Left ventricle myocardium superior (tissue), 1 donor: ENCODE data around the gene RADIL. TPM values are rescaled to one million over a fixed set of nuclear protein-coding genes. Genes with fewer than 3 reads are reported as not detected.

Experiments used
- ATAC-seq: fragments of 200-7000 bp; cut with Tn5 transposase; one replicate; pipeline ENCODE4 v1.9.1; 2020; ENCODE audit warnings: mild to moderate bottlenecking, moderate library complexity
- DNase-seq: peaks from one replicate; pipeline ENCODE4 v3.0.0-alpha.2; 2020
- intact Hi-C: fragments of 100-400 bp; cut with micrococcal nuclease; formaldehyde crosslinking; loops from one replicate; pipeline ENCODE4 v1.11.0; 2022
- total RNA-seq: library from RNA; stranded (reverse); fragmentation: NEBNext Ultra II Directional; extraction: Animal tissue kit (Norgen Biotek cat#: 25700); gene quantifications from one replicate; pipeline ENCODE4 v1.2.1, GENCODE V29; 2021
- donor health status: DM: no; HTN: yes; CAD: no; lungs with severe emphysema.

RADIL gene
- total RNA-seq, 1 donor from 2014 or later: 2.8 TPM

DNA sequence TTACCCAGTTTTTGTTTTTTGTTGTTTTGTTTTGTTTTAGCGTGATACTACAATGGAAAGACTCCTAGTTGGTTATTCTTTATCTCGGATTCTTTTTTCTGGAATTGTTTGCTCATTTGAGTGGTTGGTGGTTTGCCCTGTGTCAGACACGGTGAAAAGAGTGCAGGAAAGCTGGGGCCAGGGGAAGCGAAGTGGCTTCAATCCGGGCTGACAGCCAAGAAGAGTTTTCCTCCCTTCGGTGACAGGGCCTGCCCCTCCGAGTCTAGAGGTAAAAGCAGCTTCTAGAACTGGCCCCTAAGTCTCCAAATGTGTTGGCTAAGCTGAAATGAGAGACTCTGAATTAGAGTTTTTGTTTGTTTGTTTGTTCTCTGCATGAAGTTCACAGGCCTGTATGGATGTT is 113.8 kb downstream of the RADIL start:
- DNase-seq: no peak
- intact Hi-C loops: no loop called here
- peak; percentile 10 for ATAC-seq

DNA sequence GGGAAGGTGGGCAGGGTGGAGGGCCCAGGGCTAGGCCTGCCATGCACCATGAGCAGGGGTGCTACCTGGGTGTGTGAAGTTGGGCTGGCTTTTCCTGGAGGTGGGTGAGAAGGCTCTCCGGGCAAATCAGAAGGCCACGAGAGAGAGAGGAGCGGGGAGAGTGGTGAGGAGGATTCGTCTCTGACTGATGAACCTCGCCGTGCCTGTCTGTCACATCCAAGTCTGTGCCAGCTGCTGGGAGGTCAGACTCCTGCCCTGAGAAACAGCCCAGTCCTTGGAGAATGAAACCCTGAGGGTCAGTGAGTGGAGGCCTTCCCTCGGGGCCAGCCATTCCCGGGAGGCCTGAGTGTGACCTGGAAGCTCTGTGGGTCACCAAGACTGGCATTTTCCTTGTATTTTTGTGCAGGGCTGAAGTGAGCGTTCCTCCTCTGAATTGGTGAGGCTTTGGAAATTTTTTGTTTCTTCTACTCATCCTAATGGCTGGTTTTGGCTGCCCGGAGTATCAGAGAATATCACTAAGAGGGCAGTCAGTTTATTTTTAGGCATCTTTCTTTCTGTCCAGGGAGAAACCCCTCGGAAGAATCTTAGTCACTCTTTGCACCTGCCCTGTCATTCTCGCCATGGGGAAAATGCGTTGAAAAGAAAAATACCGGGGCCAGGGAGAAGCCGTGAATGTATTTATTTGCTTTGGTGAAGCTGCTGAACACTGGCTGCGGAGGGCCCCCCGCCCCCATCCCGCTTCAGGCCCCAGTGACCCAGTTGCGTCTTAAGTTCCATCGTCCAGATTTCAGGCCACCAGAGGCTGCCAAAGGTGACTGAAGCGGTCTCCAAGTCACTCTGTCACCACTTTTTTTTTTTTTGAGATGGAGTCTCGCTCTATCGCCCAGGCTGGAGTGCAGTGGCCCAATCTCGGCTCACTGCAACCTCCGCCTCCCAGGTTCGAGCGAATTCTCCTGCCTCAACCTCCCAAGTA is 114.6 kb downstream of the RADIL start:
- ATAC-seq: no peak
- no peak for DNase-seq
- intact Hi-C loops: no loop called here

DNA sequence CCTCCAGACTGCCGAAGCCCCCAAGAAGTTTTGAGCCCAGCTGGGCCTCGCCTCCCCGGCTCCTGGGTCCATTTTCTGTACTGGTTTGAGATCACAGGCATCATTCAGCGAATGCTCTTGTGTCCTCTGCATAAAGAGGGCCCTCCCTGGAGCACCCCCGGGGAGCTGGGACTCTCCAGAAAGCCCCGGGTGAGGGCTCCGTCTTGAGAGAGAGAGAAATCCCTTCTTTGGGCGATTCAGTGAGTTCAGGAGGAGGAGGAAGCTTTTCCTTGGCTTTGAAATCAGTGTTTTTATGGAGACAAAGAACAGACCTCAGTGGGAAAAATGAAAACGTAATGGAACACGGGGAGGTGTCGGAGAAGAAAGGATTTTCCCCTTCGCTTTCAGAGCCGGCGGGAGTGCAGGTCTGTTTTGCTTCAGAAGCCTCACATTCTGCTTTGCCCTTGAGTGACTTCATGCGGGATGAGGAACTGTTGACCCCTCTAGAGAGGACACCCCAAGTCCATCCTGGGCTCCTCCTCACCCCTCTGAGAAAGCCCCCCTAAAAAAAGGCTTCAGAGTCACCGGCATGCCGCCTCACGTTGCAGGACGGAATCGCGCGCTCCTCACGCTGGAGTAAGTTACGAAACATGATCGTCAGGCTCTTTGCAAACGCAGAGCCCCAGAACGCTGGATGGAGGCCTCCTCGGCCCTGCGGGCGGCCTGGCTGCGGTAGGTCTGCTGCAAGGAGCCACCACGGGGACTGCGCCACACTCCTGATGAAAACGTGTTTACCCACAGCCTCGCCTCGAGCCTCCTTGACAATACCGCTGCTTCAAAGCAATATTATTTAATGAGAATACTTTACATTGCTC is 116.6 kb downstream of the RADIL start:
- DNase-seq: no peak

DNA sequence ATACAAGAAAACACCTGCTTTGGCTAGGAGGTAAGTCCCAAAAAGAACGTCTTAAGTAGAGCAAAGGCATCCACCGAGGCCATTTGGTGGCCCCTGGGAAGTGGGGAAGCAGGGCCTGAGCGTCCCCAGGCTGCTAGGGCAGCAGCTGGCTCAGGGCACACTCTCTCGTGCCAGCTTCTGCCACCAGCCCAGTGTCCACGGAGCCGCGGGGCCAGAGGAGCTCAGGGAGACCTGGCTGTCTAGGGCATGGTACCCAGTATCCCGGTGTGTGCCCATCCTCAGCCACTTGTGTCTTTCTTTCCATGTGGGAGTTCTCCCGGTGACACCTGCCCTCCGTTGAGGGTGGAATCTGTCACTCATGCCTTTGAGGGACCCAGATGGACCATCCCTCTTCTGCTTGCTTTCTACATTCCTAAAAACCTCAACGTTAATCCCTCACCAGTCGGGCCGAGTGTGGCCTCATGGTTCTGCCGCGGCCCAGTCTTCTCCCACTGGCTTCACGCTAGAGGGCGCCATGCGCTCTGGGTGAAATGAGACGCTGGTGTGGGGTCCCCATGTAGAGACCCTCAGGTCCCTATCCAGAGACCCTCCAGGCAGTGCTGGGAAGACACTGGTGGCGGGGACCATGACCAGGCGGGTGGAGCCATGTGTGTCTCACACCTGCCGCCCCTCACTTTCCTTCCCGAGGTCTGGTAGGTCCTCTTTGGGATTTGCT is 117.6 kb downstream of the RADIL start:
- DNase-seq (peak; percentile 33), ATAC-seq (no peak)
- intact Hi-C loops: no loop called here

More for the DNA sequence above, 116.6 kb downstream of the RADIL start:
- ATAC-seq: no peak
- intact Hi-C loops: no loop called here

DNA sequence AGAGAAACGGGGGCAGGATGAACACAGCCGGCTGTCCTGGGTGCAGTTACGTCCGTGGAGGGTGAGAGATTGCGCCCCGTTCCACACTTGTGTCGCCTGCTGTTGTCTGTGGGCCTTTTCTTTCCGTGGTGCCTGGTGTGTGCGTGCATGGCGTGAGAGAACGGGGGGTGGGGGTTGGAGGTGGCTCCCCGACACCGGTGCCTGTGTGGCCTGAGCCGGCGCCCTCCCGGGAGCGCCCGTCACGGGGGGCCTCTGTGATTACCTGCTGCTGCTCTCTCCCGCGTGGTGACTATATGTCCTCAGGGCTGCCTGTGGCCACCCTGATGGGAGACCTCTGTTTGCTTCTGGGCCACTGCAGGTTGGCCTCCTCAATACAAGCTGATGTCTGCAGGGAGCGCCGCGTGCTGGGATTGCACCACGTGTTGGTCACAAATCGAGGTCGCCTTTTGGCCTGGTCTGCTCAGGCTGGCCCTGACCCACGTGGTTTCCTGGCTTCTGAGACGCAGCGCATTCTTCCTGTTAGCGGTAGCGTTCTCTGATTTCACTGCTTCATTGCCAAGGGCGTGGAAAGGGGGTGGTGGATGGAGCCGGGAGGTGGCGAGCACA is 119.0 kb downstream of the RADIL start:
- intact Hi-C loops: no loop called here
- DNase-seq (peak; percentile 30), ATAC-seq (no peak)

DNA sequence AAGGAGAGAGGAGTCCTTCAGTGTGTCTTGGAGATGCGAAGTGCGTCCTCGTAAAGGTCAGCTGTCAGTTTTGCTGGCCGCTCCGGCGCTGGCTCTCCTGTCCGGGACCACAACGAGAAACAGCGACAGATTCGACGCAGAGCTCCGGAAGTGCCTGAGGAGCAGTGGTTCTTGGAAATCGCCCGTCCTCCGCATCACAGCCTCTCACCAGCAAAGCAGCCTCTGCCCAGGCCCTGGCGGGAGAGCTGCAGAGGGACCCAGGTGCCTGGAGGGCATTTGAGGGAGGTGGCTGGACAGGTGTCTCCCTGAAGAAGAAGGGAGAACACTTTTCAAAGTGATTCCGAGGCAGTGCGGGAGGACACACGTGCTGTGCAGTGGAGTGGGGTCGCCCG is 119.7 kb downstream of the RADIL start:
- ATAC-seq (no peak), DNase-seq (peak; percentile 20)
- intact Hi-C loops: no loop called here

DNA sequence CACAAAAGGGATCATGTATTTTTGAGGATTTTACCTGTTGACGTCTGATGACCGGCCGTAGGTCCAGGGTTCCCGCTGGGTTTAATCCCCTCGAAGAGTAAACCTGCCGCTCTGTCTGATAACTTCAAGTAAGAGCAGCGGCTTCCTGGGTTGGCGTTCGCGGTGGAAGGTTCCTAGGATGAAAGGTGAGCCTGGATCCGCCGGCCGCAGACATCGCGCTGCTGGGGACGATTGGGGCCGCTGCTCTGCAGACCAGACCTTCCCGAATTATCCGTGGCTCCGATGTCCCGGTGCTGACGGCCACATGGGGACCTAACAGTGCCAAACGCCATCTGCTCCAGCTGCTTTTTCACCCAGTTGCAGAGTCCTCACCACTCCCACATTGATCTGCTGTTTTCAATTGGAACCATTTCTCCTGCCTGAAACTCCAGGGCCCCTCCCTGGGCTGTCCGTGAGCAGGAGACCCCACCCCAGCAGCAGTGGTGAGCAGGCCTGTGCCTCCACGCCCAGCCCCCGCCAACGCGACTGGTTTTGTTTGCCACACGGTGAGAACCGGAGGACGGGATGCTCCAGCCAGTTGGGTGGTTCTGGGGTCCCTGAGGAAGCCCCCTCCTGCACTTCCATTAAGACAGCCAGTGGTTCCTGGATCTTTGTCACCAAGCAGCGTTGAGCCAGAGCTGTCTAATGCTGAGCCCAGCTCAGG is 120.3 kb downstream of the RADIL start:
- intact Hi-C loops: no loop called here
- DNase-seq: peak; percentile 30
- ATAC-seq: no peak

DNA sequence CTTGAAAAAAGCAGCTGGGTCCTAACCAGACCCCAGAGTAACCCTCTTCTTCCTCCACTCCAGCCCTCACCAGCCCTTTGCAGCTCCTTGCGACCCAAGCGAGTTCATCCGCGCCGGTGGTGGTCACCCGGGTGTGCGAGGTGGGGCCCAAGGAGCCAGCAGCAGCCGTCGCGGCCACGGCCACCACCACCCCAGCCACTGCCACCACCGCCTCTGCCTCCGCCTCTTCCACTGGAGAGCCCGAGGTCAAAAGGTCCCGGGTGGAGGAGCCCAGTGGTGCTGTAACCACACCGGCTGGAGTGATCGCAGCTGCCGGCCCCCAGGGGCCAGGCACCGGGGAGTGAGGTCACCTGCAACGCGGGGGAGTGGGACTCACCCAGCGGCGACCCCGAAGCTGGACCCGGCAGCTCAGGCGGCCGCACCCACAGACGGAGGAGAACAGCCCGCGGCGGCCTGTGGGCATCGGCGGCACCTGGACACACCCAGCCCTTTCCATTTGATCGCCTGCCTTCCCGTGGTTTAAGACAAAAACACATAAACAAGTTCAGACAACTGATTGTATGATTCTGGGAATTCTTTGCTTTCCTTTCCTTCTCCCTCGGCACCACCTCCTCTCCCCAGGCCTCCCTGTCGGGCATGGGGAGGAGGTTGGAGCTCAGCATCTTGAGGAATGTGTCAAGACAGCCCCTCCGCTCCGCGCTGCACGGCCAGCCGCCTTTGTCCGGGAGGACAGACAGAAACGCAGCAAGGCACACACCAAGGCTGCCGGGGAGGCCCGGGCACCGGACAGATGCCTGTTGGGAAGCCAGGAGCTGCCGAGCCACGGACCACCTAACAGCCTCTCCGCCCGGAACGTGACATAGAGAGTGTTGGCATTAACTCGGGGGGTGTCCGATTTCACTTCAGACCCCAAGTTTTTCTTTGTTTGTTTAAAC is 121.1 kb downstream of the RADIL start:
- DNase-seq (peak; percentile 27), ATAC-seq (no peak)
- intact Hi-C loops: no loop called here

DNA sequence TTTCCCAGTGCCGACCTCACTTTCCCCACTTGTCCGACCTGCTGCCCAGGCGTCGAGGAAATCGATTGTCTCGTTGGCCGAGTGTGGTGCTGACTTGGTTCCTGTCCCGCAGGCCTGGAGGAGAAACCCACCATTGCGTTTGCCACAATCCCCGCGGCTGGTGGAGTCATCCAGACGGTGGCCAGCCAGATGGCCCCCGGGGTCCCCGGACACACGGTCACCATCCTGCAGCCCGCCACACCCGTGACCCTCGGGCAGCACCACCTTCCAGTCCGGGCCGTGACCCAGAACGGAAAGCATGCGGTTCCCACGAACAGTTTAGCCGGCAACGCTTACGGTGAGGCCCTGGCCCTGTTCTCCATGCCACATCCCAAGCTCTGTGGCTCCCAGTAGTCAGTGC is 122.6 kb downstream of the RADIL start:
- intact Hi-C loops: no loop called here
- DNase-seq (no peak), ATAC-seq (no peak)

DNA sequence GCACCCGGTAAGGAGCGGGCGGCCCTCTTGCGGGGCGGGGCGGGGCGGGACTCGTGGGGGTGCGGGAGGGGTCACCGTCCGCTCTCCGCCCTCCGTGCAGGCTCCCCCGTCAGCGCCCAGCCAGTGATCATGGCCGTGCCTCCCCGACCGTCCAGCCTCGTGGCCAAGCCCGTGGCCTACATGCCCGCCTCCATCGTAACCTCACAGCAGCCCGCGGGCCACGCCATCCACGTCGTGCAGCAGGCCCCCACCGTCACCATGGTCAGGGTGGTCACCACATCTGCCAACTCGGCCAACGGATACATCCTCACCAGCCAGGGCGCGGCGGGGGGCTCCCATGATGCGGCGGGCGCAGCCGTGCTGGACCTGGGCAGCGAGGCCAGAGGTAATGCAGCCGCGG is 124.3 kb downstream of the RADIL start:
- intact Hi-C loops: no loop called here
- DNase-seq (no peak), ATAC-seq (no peak)

DNA sequence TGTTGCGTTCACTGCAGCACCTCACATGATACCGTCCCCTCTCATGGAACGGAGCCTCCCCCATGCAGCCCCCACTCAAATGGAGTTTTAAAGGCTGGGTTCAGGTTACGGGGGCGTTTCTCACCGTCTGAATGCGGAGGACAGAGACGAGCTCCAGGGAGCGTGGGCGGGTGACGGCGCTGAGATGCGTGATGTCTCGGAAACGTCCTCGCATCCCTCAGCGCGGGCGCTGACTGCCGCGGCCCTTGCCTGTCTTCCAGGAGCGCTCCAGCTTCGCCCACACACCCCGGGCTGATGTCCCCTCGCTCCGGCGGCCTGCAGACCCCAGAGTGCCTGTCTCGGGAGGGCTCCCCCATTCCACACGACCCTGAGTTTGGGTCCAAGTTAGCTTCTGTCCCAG is 124.7 kb downstream of the RADIL start:
- intact Hi-C loops: no loop called here
- no peak for DNase-seq
- ATAC-seq: no peak

DNA sequence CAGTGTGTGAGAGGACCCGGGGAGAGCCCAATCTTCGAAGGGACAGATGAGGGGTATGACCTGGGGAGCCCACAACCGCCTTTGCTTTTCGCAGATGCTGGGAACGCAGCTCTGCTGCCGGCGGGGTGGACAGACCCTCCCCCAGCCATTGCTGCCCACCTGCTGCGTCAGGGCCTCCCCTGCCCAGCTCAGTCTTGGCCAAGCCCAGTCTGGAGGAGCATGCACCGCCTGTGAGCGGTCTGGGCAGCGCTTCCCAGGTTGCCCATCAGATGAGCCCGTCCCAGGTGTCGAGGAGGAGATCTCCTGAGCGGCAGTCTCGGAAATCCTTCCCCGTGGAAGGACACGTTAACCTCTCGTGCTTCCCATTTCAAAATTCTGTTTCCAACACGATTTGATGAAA is 125.4 kb downstream of the RADIL start:
- intact Hi-C loops: no loop called here
- no peak for DNase-seq
- ATAC-seq: no peak

DNA sequence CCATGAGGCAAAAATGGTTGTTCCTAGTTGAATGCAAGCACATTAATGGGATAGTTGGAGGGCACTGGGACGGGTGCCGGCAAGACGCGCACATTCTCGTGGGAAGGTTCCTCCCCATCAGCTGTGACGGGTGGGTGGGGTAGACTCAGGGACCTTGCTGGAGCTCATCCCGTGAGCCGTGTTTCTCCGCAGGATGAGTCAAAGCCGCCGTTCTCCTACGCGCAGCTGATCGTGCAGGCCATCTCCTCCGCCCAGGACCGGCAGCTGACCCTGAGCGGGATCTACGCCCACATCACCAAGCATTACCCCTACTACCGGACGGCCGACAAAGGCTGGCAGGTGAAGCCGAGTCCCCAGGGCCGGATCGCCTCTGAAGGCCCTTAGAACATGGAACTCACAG is 128.5 kb downstream of the RADIL start:
- ATAC-seq (no peak), DNase-seq (no peak)
- intact Hi-C loops: no loop called here

DNA sequence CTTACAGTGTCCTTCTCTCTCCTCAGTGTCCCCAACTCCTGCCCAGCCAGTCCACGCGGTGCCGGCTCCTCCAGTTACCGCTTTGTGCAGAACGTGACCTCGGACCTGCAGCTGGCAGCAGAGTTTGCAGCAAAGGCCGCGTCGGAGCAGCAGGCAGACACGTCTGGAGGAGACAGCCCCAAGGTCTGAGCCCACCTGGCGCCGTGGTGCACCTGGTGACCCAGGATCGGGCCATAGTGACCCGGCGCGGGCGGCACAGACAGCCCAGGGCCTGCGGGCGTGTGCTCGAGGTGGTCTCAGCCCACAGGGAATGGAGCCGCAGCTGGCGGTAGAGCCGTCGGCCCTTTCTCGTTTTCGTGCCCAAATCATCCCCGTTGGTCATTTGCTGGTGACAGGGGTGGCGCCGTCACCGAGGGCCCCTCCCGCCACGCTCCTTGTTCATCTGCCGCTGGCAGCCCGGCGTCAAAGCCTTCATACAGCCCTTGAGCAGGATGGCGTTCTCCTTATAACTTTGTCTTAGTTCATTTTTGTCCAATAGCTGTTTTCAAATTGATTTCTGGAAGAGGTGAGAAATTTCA is 129.0 kb downstream of the RADIL start:
- no peak for ATAC-seq
- DNase-seq: no peak
- intact Hi-C loops: loop anchor here (5.0 kb wide), 1 partner anchor 72 kb away; the partner anchor contains the start of gene FOXK1

DNA sequence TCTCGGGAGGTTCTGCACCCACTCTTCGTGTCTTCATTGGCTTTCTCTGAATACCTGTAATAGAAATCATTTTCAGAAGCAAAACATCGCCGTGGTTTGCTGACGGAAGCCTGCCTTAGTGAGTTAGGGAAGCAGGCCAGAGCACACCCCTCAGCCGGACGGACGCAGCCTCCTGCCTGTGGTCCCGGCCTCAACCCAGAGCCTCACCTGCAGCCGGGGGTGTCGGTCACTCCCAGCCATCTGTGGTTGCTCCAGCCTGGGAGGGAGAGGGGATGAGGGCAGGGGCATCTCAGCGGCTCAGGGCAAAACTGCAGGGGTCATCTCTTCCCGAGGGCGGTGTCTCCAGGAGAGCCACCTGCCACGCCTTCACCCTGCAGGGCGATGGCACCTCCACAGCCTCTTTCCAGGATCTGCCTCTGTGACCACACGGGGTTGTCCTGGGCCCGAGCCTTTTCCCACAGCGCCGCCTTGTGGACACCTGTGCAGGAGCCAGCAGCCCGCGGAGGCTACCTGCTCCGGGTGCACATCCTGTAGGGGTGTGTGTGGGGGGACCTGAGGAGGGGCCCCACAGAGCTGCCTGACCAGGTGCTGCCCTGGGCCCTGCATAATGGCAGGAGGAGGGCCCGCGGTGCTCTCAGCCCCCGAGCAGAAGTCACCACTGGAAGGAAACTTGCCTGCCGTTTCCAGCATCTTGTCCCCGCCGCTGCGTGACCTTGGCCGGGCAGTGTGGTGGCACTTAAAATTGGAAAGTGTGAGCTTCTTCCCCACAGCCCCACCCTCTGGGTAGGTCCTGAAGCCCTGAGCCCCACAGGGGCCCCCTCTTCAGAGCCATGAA is 129.7 kb downstream of the RADIL start:
- peak; percentile 89 for DNase-seq
- intact Hi-C loops: loop anchor here (5.0 kb wide), 1 partner anchor 72 kb away; the partner anchor contains the start of gene FOXK1
- ATAC-seq: peak; percentile 84

DNA sequence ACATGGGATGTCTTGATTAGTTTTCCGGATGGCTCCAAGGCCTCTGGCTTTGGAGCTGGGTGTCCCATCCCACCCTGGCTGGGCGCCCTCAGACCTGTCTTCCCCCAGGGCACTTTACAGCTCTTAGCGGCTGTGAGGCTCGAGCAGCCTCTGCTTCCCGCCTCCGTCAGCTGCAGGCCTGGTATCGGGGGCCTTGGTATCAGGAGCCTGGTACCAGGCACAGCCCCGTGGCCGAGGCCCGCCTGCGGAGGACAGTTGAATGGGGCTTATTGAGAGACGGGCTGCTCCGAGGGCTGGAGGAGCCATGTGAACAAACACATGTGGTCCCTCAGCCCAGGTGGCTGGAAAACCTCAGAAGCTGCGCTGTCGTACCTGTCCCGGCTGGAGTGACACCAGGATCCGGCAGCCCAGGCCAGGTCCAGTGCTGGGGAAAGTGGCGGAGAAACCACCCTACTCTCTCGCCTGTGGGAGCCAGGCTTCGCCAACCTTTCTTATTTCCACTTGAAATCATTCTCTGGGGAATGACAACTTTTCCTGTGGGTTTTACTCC is 132.0 kb downstream of the RADIL start:
- no peak for DNase-seq
- intact Hi-C loops: loop anchor here (5.0 kb wide), 1 partner anchor 69 kb away; the partner anchor contains the start of gene FOXK1

More for the DNA sequence above, 132.0 kb downstream of the RADIL start:
- ATAC-seq: no peak
